Activated CD4-positive, alpha-beta T cell treated with anti-CD3 and anti-CD28 coated beads, Interleukin-2, Interleukin-6, amounts not matched to agents 100 ng/mL and 50 ng/mL, durations not matched to agents 16 hours and 8 hours (primary cell): Measurements from ENCODE around the gene SLC9A5.
A peak's percentile ranks its signal among the peaks of the same experiment; 100 is the strongest.

Experiments used
- DNase-seq: peaks from one replicate; pipeline ENCODE4 v3.0.0-alpha.2; 2020

Gene SLC9A5

DNA sequence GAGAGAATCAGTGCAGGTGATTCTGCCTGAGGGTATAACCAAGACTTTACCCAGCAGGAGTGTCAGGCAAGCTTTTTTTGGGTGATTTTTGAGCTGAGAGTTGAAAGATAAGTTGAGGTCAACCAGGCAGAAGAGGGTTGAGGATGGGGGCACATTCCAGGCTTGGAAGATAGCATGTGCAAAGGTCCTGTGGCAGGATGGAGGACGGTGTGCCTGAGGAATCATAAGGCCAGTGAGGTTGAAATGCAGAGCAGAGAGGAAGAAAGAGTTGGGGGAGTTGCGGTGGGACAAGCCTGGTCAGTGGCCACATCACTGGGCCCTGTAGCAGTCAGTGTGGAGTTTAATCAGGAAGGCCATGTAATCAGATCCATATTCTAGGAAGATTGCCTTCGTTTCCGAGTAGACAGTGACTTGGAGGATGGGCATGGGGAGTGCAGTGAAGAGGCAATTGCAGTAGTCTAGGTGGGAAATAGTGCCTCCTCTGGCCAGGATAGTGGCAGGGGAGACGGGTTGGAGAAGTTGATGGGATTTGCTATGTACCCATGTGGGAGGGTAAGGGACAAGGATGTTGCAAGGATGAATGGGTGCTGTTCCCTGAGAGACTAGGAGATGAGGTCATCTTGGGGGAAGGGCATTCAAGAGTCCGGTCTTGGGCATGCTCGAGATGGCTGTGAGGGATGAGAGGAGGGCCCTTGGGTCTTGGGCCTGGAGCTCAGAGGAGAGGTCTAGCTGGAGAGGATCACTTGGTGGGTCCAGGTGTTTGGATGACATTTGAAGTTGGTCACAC lies 34.5 kb downstream of the SLC9A5 start:
- no peak for DNase-seq

DNA sequence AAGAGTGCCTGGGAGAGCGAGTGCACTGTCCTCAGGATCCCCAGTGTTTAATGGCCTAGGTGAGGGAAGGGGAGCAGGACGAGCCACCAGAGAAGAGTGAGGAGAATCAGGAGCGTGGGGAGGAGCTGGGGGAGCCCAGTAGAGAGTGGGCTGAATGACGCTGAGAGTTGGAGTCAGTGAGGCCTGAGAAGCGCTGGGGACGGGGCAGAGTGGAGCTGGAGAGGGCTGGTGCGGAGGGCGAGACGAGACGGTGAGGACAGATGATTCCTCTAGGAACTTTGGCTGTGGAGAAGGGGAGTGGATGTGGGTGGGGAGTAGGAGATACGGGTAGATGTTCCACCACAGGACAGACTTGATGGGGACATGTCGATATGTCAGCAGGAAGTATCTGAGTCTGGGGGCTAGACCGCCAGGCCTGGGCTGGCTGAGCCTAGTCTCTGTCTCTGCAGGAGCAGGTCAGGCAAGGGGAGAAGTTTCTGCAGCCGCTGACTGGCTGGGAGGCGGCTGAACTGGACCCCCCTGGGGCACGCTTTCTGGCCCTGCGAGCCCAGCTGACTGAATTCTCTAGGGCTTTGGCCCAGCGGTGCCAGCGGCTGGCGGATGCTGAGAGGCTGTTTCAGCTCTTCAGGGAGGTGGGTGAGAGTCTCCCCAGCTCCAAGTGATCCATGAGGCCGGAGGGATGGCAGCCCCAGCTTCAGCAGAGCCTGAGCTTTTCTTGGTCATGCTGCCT lies 35.2 kb downstream of the SLC9A5 start:
- no peak for DNase-seq

DNA sequence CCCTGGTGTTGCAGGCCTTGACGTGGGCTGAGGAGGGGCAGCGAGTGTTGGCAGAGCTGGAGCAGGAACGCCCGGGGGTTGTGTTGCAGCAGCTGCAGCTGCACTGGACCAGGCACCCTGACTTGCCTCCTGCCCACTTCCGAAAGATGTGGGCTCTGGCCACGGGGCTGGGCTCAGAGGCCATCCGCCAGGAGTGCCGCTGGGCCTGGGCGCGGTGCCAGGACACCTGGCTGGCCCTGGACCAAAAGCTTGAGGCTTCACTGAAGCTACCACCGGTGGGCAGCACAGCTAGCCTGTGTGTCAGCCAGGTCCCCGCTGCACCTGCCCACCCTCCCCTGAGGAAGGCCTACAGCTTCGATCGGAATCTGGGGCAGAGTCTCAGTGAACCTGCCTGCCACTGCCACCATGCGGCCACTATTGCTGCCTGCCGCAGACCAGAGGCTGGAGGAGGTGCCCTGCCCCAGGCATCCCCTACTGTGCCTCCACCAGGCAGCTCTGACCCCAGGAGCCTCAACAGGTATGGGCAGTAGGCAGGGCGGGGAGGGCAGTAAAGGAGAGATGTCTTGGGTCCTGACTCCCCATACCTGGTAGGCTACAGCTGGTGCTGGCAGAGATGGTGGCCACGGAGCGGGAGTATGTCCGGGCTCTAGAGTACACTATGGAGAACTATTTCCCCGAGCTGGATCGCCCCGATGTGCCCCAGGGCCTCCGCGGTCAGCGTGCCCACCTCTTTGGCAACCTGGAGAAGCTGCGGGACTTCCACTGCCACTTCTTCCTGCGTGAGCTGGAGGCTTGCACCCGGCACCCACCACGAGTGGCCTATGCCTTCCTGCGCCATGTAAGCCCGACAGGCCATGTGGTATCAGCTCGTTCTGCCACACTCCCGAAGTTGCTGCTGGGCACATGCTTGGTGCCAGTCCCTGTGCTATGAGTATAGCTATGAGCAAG lies 36.2 kb downstream of the SLC9A5 start:
- DNase-seq = no peak

DNA sequence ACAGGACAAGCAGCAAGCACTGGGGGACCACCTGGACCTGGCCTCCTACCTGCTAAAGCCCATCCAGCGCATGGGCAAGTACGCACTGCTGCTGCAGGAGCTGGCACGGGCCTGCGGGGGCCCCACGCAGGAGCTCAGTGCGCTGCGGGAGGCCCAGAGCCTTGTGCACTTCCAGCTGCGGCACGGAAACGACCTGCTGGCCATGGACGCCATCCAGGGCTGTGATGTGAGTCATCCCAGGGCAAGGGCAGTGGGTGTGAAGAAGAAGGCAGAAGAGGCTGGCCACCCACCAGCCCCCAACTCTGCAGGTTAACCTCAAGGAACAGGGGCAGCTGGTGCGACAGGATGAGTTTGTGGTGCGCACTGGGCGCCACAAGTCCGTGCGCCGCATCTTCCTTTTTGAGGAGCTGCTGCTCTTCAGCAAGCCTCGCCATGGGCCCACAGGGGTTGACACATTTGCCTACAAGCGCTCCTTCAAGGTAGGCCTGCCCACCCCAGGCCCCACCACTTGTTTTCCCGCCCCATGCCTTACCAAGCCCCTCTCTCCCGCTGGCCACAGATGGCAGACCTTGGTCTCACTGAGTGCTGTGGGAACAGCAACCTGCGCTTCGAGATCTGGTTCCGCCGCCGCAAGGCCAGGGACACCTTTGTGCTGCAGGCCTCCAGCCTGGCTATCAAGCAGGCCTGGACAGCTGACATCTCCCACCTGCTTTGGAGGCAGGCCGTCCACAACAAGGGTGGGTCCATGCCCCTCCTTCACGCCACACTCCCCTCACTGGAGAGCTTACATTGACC lies 37.9 kb downstream of the SLC9A5 start:
- no peak for DNase-seq

DNA sequence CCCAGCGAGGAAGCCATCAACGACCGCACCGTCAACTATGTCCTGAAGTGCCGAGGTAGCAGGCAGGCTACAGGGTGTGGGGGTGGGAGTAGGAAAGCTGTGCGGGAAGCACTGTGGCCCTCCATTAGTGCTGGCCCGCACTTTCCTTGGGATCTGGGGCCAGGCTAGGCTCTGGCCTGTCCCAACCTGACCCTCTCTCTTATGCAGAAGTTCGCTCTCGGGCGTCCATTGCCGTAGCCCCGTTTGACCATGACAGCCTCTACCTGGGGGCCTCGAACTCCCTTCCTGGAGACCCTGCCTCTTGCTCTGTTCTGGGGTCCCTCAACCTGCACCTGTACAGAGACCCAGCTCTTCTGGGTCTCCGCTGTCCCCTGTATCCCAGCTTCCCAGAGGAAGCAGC lies 39.2 kb downstream of the SLC9A5 start:
- no peak for DNase-seq

DNA sequence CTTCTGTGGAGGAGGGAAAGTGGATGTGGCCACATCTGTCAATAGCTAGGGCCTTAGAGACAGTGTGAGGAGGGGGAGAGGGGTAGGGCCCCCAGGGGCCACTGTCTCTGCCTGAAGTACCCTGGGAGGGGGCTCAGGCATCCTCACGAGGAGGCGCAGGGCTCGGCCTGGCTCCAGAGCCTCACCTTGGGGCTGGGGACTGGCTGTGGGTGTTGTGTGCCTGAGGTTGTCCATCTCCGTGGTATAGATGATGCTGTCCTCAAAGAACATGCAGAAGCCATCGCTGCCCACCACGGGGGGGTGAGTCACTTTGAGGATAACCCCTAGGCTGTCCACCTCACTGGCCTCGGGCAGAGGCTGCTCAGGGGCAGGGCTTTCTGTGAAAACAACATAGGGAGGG lies 42.7 kb downstream of the SLC9A5 start:
- DNase-seq = no peak

DNA sequence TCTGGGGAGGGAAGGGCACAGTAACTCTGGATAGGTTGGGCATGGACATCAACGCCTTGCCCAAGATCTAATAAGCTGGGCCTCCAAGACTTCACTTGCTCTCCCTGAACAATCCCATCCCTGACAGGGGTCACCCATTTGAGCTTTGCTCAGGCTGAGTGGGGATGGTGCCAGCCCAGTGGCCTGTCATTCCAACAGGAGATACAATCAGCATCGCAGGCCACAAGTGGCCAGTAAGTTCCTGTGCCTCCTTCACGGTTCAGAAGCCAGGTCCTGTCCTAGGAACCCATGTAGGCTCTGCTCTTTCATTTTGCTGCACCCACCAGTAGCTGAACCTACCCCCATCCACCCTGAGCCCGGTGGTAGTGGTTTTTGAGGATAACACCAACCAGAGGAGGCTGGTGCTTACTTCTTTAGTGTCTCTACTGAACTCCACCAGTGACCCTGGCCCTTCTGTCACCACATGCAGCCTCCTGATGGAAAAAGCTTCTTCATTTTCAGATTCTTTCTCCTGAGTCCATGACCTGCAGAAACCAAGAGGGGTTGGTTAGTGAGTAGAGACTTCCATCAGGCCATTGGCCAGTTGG lies 45.5 kb downstream of the SLC9A5 start:
- no peak for DNase-seq

DNA sequence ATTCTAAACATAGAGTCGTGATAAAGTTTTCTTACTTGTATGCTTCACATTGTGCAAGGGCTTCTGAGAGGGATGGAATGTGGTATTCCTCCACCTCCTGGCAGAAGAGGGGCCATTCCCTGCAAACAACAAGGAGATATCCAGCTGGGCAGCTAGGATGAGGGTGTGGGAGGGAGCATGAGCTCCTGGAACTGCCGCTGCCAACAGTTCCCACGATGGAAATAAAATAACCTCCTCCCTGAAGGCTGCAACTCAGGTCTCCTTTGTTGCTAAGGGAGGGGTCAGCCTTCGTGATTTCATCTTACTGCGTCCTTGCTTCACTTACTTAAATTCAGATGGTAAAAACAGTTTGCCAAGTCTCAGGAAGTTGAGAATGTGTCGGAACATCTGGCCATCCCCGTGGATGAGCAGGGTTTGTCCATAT lies 46.2 kb downstream of the SLC9A5 start:
- DNase-seq = no peak

DNA sequence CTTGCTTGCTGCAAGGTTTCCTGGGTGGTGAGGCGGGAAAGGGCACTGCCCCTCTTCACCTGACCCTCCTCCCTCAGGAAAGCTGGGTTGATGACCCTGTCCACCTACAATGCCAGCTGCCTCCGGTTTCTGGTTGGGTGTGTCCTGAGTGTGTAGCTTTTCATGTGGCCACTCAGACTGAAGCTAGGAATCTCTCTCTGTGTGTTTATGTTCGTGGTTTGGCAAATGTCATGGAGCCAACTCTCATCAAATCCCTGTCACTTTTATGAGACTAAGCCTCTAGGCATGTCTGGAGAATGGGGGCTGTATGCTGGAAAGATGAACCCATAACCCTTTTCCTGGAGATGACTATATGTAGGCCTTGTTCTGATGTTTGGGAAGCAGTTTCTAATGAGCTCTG lies 47.6 kb downstream of the SLC9A5 start:
- DNase-seq = no peak

DNA sequence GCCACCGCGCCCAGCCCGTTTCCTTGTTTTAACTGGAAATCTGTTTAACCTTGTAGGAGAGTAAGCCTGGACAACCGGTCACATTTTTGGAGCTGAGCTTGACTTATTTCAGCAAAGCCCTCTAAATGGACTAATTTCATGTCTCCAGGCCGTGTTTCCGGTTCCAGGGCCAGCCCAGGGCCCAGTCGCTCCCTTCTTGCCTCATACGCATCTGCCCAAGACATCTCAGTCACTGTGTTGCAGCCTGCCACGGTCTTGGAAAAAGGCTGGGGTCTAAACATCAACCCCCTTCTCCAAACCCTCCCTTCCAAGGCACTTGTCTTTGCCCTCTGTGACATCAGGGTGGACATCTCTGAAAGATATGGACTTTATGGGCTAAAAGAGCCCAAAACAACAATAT lies 49.5 kb downstream of the SLC9A5 start:
- DNase-seq = no peak

DNA sequence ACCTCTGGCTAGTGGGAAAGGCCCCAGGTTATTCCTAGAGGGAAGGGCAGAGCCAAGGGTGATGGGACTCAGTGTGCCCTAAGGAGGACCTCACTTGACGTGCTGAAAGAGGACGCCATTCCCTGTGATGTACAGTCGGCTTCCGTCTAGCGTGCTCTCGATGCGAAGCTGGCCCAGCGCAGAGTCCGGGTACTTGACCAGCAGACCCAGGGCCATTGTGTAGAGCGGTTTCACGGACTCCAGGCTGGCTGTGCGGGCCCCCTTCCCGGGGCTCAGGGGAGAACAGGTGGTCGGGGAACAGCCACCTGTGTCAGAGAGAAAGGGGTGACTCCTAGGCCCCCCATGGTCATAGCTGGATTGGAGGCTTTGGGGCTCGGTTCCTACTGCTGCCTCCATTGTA lies 50.5 kb downstream of the SLC9A5 start:
- DNase-seq = no peak

DNA sequence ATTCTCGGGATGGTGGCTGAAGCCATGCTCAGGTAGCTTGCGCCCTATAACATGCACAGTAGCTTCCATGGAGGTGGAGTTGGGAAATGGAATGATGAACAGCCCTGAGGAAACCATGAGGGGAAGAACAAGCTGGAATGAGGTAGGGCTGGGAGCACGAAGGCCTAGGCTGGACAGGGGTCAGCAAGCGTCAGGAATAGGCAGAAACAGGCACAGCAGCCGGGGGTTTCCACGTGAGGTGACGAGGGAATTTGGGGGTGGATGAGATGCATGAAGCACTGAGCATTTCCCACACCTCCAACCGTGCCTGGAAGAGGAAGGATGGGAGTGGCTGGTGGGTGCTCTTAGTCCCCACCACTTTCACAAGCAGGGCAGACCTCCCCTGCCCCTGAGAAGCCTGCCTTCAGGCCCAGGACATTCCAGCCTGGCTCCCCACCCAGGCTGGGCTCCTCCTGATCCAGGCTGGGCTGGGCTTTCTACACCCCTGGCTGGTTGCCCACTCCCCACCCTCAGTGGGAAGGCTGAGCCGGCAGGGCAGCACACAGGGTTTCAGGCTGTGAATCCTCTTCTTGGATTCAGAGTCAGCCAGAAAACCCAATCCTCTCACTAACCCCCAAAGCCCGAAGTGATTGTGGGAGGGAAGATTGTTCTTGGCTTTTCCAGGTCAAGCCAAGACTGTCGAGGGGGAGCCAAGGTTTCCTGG lies 52.5 kb downstream of the SLC9A5 start:
- no peak for DNase-seq

DNA sequence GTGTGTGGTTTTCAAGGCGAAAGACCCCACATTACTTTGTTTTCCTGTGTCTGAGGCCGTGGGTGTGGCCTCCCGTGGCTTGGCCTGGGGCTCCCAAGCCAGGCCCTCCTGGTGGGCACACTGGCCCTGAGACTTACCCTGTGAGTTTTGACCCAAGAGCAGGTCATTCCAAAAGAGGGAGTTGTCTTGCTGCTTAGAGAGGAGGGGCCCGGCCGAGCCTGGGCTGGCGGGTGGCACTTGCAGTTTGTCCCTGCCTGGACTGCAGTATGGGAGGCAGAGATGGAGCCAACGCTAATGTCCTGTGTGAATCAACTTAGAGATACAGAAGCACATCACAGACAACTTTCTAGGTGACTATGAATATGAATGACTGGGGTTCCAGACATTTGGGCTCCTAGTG lies 53.3 kb downstream of the SLC9A5 start:
- DNase-seq = no peak

DNA sequence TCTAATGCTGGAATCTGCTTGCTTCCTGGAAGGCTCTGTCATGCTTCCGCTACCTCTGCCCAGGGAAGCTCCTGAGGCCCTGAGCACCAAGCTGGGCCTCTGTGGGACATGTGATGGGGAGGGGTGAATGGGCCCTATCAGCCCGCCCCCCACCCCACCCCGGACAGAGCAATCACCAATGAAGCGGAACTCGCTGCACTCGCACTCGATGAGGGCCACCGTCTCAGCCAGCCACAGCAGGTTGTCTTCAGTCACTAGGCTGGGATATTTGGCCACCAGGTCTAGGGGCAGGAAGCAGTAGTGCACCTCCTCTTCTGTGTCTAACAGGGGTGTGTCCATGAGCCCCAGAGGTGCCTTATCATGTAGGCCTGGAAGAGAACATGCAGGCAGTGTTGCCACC lies 54.2 kb downstream of the SLC9A5 start:
- no peak for DNase-seq

DNA sequence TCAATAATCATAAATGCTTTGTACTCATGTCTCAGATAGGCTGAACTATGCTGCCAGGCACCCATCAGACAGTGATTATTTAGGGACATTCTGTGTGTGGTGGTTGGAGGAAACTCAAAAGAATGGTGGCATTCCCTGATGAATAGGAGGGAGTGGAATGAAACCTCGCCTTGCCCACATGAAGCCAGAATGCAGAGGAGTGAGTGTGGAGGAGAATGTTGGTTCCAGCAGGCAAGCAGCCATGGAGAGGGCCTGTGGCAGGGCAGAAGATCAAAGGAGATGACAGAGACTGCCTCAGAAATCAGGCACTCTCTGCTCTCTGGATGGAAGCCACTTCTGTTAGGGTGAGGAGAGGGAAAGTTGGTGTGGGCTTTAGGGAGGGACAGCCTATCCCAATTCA lies 55.2 kb downstream of the SLC9A5 start:
- no peak for DNase-seq

DNA sequence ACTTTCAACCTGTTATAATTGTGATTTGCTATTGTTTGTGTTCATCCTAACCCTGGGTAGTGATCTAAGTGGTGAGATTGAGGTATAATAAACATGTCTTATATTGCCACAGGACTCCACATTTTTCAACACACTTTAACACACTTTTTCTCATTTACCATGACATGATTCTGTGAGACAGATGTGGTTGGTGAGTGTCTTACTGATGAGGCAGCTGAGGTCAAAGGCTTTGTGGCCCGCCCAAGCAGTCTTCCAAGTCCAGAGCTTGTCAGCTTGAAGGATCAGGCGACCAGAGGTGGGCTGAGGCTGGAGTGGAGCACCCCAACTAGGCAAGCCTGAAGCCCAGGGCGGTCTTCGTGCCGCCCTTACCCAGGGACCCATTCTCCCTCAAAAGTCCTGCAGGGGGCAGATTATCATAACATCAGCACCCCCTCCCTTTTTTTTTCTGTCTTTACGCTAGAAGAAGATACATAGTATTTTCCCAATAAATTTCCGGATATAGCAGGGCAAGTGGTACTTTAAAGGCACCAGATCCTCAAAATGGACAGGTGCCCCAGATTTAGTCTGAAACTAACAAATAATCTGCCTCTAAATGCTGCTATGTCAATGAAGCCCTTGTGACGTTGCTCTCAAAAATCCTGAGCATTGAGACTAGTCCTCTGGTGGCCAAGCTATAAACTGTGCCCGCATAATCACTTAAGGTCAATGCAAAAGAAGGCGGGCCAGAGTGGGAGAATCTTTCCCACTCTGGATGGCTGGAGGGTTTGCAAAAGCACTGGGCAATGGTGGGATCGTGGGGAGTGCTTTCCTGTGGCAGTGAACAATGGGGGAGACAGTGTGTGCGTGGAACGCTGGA lies 56.7 kb downstream of the SLC9A5 start:
- DNase-seq = no peak

DNA sequence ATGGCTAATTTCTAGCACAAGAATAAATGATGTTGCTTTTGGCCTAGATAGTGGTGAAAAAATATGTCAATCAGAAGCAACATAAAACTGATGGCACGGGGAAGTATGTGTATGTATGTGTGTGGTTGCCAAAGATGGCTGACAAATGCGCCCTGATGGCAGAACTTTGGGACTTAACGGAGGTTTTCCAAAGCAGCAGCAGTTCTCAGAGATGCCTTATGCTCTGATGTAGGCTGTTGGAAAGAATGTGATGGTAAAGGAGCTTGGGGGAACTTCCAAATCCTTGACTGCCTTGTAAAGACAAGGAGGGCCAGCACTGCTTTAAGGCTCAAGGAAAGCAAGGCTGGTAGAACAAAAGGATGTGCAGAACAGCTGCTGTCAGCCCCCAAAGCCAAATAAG lies 61.8 kb downstream of the SLC9A5 start:
- no peak for DNase-seq

DNA sequence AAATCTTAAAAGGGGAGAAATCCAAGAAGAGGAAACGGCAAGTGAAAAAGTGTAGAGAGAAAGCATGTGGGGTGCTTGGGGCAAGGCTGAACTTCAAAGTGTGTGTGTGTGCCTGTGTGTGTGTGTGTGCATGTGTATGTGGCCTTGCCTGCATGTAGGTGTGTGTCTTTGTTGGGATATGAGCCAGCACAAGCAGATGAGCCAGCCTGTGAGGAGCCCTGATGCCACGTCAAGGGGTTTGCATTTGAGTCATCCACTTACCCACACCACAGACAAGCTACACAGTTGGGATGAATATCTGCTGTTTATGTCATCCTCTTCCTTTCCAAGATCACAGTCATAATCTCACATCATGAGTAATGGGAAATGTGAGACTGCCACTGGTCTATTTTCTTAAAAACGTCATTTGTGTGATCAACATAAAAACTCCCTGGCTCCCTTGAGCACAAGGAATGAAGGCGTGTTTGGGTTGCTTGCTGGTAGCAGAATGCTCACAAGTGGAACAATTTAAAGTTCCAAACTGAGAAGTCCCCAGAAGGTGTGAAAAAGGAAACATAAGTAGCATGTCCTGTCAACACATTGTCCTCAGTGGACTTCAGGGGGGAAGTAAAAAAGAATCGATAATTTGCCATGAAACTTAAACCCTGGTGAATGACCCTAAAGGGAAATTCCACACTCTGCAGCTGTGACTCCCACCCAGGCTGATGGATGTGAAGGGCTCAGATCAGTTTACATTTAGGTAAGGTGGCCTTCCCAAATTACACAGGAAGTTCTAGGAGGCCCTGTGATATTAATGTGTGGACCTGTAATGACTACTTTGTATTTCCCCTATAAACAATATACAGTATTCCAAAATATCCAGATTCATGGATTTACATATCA lies 63.1 kb downstream of the SLC9A5 start:
- peak; percentile 97 for DNase-seq

DNA sequence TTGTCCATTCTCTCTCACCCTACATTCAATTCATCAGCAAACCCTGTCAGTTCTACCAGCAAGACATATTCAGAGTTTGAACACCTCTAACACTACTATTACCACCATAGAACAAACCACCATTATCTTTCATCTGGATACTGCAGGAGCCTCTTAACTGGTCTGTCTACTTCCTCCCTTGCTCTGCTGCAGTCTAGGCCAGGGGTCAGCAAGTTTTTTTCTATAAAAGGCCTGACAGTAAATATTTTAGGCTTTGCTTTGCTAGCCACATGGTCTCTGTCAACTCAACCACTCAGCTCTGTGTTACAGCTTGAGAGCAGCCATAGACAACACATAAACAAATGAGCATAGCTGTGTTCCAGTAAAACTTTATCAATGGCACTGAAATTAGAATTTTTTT lies 63.9 kb downstream of the SLC9A5 start:
- DNase-seq = peak; percentile 6

DNA sequence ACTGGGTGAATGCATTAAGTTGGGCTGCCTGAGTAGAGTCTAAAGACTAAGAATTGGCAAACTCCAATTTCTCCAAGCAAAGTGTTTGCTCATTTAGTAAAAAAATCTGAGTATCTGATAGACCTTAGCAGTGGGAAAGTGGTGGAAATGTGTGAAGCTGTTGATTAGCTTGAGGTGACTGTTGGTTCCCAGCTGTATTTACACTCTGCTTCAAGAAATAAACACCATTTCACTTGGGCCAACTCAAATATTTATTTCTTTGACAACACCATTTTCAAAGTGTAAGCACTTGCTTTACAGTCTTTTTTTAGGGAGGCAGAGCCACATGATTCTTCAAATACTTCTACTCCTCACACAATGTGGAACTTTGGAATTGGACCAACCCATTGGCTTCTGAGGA lies 69.1 kb downstream of the SLC9A5 start:
- no peak for DNase-seq
